RCC 7860 (cell line): ENCODE results near the gene ST7.

Experiments
- DNase-seq: peaks from one replicate; pipeline ENCODE4 v3.0.0-alpha.2; 2015; ENCODE audit warnings: low spot score
- FAIRE-seq: peaks from 2 replicates; lab custom pipeline; 2012; peaks lifted over from hg19 to GRCh38; lab: Jason Lieb, UNC

The ST7 gene

DNA sequence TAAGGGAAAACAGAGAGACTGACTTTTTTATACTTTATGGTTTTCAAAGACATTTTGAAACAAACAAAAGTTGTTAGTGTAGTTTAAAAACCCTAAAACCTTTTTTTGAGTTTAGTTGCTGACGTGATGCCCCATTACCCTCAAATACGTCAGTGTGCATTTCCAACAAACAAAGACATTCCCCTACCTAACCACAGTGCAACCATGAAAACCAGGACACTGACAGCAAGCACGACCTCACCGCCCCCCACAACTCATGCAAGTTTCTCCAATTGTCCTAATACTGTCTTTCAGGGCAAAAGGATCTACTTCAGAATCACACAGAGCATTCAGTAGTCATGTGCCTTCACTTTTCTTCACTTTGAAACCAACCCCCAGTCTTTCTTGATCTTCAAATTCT lies 294.5 kb downstream of the ST7 start:
- no peak for FAIRE-seq
- no peak for DNase-seq

DNA sequence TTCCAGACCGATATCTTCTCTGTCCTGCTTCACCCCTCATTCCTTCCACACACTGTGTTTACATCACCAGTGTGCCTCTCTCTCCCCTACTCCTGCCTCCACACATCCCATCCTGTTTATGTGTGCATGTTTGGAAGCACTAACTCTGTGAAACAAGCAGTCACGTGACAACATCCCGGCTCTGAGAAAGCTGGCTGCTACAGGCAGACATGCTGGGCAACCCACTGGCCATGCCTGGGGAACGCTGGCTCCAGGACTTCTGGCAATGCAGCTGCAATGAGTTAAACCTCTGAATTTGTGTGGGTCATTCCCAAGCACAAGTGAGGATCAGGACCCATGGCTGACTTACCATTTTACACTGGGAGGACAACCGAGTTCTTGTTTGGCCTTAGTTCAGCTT lies 295.5 kb downstream of the ST7 start:
- FAIRE-seq (no peak), DNase-seq (no peak)

DNA sequence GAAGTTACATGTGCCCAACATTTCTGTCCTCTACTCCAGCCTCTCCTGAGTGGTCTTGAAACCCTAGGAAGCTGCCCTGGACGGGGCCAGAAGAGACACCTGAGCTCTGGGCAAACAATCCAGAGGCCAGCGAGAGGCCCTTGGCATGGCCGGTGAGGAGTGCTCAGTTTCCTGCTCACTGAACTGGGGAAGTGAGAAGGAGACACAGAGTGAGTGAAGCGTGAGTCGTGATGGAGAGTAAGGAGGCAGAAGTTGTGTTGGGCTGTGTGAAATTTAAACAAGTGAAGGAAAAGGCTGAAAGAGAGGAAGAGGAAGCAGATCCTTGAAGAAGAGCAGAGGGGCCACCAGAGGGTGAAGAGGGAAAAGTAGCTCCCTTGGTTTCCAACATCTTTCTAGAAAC lies 296.4 kb downstream of the ST7 start:
- DNase-seq (peak; percentile 33), FAIRE-seq (no peak)

- FAIRE-seq, result no peak
- DNase-seq, result no peak
Measured at GRCh38 chr7:117250245-117250644, 296.9 kb downstream of the ST7 start.

DNA sequence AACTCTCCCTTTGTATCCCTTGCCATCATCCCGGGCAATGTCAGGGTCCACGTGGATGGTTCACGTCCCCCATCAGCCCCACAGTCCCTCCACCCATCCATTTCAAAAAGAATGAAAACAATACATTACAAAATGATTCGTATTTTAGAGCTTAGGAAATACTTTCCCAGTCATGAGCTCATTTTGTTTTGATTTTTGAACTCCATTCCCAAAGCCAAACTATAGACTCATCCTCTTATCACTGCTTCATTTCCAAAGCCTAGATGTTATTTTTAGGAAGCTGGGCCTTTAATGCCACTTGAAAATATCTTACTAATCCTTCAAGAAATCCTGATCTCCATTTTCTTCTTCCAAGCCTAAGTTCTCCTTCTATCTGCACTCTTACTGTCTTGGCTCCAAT lies 297.5 kb downstream of the ST7 start:
- FAIRE-seq (no peak), DNase-seq (no peak)

DNA sequence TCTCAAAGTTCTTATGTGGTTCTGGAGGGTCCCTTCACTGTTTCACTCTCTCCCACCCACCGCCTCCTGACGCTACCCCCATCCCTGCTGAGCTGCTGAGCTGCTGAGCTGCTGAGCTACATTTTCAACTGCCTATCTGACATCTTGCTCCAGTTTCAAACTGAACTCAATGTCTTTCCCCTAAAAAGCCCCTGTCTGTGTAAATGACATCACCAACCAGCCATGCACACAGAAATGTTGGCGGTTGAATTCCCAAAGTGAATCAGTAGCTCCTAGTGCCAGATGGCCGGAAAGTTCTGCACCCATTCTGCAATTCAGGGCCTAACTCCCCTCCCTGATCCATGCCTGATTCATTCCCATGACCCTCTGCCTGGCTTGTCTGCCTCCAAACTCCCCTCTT lies 298.4 kb downstream of the ST7 start:
- FAIRE-seq (no peak), DNase-seq (peak; percentile 65)

DNA sequence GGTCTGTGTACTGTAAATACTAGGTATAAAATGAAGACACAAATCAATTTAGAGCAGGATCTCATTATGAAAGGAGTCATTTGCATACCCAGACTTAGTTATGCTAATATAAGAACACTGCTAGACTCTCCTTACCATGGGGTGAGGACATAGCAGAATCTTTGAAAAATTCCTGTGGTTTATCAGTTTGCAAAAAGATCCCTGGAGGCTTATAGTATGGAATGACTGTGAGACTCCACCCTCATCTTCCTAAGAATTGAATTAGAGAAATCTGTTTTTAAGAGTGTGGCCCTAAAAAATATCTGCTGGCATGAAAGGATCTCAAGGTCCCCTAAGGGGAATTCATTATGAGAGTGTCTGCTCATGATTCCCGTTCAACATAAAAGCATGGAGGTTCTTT lies 306.3 kb downstream of the ST7 start:
- no peak for DNase-seq
- FAIRE-seq, result no peak

- DNase-seq (no peak), FAIRE-seq (no peak)
Measured at GRCh38 chr7:117262546-117262945, 309.2 kb downstream of the ST7 start.

DNA sequence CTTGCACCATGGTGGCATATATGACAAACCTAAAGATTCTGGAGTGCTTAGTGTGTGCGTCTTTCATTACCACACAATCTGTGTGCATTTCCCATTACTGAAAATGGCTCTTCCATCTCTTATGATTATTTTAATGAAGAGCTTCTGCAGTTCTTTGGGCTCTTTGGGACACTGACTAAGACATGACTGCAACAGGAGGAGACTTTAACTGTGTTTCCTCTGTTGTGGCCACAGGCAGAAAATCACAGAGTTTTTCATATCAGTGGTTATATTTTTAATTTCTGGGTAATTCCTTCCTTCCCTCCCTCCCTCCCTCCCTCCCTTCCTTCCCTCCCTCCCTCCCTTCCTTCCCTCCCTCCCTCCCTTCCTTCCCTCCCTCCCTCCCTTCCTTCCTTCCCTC lies 311.4 kb downstream of the ST7 start:
- no peak for DNase-seq
- FAIRE-seq, result no peak

GRCh38 chr7:117269417-117269816 lies 316.1 kb downstream of the ST7 start:
- FAIRE-seq, result peak; percentile 95
- DNase-seq, result peak; percentile 94

- no peak for FAIRE-seq
- peak; percentile 65 for DNase-seq
Measured at GRCh38 chr7:117269886-117270285, 316.6 kb downstream of the ST7 start.

DNA sequence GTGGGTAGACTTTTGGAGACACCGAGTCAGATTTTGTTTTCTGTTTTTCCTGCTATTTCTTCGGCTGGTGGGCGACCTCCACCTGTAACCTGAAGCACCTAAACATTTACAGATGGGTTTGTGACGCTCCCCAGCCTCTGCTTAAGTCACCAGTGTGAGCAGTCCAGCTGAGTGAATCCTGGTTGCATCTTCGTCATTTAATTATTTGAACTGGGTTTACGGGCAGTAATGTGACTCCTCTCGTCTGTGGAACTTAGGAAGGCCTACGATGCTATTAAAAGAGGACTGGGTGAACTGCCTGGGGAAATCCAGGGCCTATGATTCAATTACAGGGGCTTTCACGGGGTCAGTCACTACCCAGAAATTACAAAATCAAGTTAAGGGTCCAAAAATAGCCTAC lies 317.1 kb downstream of the ST7 start:
- FAIRE-seq (no peak), DNase-seq (no peak)

DNA sequence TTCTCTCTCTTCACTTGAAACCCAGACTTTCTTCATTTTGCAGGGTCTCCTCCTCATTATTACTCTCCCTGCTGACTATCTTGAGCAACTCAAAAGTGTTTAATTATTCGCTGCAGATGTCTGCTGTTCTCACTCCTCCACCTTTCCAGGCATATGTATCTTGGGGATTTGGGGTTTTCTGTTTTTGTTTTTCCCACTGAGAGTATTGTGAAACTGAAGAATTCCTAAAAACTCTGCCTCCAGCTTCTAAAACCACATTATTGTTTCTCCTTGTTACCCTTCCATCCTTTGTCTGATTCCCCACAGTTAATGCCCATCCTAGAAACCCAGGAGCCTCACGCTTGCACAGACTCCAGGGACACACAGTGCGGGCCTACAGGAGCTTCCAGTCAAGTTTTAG lies 318.3 kb downstream of the ST7 start:
- FAIRE-seq (no peak), DNase-seq (no peak)

- DNase-seq, result no peak
- no peak for FAIRE-seq
Measured at GRCh38 chr7:117272017-117272759, 318.9 kb downstream of the ST7 start.

DNA sequence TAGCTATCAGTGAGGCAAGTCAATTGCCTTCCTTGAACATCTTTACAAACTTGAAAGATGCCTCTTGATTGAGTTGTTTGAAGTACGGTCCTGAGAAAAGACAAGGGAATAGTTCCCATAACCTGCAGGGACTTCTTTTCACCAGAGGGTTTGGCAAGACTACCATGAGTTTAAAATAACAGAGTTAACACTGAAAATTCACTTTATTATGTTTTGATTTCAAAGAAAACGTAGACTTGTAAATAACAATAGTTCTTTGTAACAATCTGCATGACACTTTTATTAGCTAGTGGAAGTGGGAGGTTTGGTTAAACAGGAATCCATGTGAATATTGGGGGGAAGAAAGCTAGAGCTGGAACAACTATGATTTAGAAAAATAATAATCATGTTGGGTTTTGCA lies 320.0 kb downstream of the ST7 start:
- DNase-seq, result no peak
- no peak for FAIRE-seq

DNA sequence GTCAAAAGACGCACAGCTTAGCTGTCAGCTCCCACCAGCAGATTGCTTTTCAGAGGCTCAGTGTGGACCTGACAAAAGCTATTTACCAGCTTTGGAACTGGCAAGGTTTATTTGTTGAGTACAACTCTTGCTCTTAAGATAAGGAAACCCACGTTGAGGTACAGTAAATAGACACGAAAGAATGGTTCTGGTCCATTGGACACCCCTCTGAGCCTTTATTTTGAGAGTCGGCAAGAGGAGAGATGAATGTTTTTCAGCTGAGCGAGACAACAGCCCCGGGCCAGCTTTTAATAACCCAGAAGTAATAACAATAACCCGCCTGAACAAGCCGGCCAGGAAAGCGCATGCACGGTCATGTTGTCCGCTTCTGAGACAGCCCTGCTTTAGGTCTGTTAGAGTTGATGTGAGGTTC lies 320.5 kb downstream of the ST7 start:
- DNase-seq (no peak), FAIRE-seq (no peak)

- FAIRE-seq (no peak), DNase-seq (no peak)
Measured at GRCh38 chr7:117274951-117275350, 321.6 kb downstream of the ST7 start.

- DNase-seq (no peak), FAIRE-seq (no peak)
Measured at GRCh38 chr7:117277576-117277975, 324.3 kb downstream of the ST7 start.

GRCh38 chr7:117278040-117278439 lies 324.7 kb downstream of the ST7 start:
- FAIRE-seq (no peak), DNase-seq (no peak)

DNA sequence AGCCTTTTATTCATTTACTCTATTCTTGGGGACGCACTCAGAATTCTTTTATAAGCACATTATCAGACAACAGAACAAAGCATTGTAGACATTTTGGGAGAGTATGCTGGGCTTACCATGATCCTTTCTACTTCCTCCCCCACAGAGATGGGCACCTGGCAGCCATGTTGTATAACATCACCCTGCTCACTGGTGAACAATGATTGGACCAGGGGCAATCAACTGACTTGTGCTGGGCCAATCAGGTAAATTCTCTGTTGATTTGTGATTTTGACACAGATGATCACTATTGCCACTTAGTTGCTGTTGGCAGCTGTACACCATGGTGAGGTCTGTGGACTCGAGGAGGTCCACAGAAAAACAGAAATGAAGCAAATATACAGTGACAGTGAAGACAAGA lies 325.9 kb downstream of the ST7 start:
- DNase-seq, result no peak
- no peak for FAIRE-seq
